Measurements from ENCODE around the gene RAET1G. TPM values are rescaled to one million over a fixed set of nuclear protein-coding genes. Genes with fewer than 3 reads are reported as not detected.
A peak's percentile ranks its signal among the peaks of the same experiment; 100 is the strongest.
"Not testable (repeated sequence)": the region's sequence is repeated elsewhere in the genome, so short reads cannot be mapped to it uniquely, and the experiment has no call there.

RAET1G gene
- total RNA-seq, 4 donors from 2014 or later, result 0.59 to 2.0 (median 1.6) TPM; not detected in 1

DNA sequence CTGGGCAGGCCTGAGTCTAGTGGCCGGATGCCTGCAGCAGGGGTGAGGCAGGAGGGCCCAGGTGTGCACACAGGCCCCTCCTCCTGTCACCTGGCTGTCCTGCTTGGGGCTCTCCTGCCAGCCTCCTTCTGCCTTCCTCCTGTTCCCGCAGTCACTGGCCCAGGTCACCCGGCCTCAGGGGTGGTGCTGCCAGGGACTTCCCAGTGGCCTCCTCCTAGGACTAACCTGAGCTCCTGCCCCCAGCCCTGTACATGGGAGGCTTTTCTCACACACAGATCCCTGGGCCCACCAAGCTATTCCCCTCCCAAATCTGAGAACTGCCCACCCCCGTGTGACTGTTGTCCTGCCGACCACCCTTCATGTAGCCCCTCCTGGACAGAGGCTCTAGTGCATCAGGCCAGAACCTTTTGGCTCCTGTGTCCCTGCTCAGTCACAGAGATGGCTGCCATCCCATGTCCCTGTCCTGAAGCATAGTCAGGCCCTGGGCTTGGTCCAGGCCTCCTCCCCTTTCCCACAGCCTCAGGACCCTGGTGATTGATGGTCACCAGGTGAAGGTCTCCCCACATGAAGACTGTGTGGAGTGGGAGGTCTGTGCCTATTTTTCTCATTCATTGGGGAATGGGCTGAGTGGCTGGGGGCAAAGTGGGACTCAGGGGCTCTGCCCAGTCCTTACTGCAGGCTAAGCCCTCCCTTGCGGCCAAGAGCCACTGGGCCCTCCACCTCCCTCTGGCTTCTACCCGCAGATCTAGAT, 39.7 kb upstream of the RAET1G start:
- Histone ChIP-seq H3K27me3 (peaks cover 13% of the 10 kb centered on the region), H3K9me3 (no peaks in the 10 kb centered on the region), H3K4me1 (peaks cover 20 to 24% of the 10 kb centered on the region in 2 donors), H3K36me3 (no peaks in the 10 kb centered on the region), H3K4me3 (replicated peaks in 1 of 3) (no peak overlapping the region), H3K27ac (no peak overlapping the region)
- DNase-seq, result no peak
- WGBS, 2 donors, result 83 to 91% methylated on average over 7 of the region's 7 CpGs
- TF ChIP-seq POLR2A (IDR thresholded peaks at IDR 0.05), result no peak
- TF ChIP-seq, protein P1, sequence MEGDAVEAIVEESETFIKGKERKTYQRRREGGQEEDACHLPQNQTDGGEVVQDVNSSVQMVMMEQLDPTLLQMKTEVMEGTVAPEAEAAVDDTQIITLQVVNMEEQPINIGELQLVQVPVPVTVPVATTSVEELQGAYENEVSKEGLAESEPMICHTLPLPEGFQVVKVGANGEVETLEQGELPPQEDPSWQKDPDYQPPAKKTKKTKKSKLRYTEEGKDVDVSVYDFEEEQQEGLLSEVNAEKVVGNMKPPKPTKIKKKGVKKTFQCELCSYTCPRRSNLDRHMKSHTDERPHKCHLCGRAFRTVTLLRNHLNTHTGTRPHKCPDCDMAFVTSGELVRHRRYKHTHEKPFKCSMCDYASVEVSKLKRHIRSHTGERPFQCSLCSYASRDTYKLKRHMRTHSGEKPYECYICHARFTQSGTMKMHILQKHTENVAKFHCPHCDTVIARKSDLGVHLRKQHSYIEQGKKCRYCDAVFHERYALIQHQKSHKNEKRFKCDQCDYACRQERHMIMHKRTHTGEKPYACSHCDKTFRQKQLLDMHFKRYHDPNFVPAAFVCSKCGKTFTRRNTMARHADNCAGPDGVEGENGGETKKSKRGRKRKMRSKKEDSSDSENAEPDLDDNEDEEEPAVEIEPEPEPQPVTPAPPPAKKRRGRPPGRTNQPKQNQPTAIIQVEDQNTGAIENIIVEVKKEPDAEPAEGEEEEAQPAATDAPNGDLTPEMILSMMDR (IDR thresholded peaks at IDR 0.05), result no peak
- intact Hi-C loops (cut with DNase I), result no loop called here

DNA sequence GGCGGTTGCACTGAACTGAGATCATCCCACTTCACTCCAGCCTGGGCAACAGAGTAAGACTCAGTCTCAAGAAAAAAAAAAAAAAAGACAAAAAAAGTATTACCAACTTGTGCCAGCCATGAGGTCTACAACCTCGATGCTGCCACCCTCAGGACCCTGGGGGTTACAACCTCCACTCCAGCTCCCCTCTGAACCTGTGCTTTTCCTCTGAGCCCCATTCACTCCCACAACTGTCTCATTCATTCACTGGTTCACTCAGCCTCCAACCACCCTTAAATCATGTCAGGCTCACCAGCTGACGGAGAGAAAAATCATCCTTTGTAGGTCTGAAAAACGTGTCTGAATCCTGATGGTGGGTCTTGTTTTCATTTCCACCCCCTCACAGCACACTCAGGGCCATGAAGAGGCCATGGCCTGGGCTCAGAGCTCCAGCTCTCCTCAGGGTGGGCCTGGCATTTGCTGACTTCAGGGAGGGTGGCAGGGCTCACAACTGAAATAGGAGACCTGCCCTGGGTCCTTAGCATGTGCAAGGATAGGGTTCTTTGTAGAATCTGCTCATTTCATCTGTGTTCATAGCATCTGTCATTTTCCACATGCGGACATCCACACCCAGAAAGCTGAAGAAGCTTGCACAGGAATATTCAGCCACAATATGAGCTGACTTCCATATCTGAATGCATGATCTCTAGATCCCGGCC, 39.0 kb upstream of the RAET1G start:
- DNase-seq, result no peak
- H3K9me3 ChIP-seq, result no peaks in the 10 kb centered on the region
- 72 to 73% methylated on average over 6 of the region's 6 CpGs for WGBS, 2 donors
- H3K36me3 ChIP-seq, result no peaks in the 10 kb centered on the region
- intact Hi-C loops (cut with DNase I), result no loop called here
- peaks cover 13% of the 10 kb centered on the region for H3K27me3 ChIP-seq
- no peak overlapping the region for H3K27ac ChIP-seq
- H3K4me3 ChIP-seq (replicated peaks in 1 of 3), result no peak overlapping the region
- peaks cover 20 to 24% of the 10 kb centered on the region in 2 donors for H3K4me1 ChIP-seq
- no peak for TF ChIP-seq POLR2A (IDR thresholded peaks at IDR 0.05)
- TF ChIP-seq, protein P1 (IDR thresholded peaks at IDR 0.05), result peak in 1 of 6 experiments; percentile 18

DNA sequence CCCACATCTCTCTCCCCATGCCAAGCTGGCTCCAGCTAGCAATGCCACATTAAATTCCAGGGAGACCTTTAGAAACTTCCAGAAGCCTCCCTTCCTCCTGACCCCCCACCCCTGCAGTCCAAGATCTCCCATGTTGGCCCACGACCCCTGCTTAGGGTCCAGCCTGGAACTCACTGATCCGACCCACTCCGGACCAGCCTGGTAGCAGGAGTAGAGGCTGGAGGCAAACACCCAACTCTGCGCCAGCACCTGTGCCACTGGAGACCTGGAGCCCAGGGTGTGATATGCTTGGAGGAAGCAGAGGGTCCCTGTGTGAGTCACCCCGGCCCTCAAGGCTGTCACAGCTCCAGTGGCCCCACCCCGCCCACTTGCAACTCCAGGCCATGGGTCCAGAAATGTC, 37.6 kb upstream of the RAET1G start:
- 68 to 88% methylated on average over 5 to 6 of the region's 6 CpGs for WGBS, 2 donors
- Histone ChIP-seq H3K36me3 (no peaks in the 10 kb centered on the region), H3K4me3 (replicated peaks in 1 of 3) (no peak overlapping the region), H3K27ac (no peak overlapping the region), H3K27me3 (peaks cover 18% of the 10 kb centered on the region), H3K4me1 (peaks cover 20 to 24% of the 10 kb centered on the region in 2 donors), H3K9me3 (no peaks in the 10 kb centered on the region)
- DNase-seq, result no peak
- intact Hi-C loops (cut with DNase I), result no loop called here
- no peak for TF ChIP-seq POLR2A (IDR thresholded peaks at IDR 0.05)
- TF ChIP-seq, protein P1 (IDR thresholded peaks at IDR 0.05), result no peak

DNA sequence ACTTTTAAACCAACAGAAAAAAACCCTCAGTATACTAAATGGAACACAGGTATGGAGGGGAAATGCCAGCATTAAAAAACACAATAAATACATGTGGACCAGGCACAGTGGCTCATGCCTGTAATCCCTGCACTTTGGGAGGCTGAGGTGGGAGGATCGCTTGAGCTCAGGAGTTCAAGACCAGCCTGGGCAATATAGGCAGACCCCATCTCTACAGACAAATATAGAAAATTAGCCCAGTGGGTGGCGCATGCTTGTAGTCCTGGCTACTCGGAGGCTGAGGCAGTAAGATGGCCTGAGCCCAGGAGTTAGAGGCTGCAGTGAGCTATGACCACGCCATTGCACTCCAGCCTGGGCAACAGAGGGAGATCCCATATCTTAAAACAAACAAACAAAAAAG, 36.9 kb upstream of the RAET1G start:
- H3K9me3 ChIP-seq; H3K36me3 ChIP-seq; H3K4me3 ChIP-seq (replicated peaks in 1 of 3); DNase-seq; H3K27ac ChIP-seq; intact Hi-C loops (cut with DNase I): not testable (repeated sequence)
- Histone ChIP-seq H3K27me3 (peaks cover 12% of the 10 kb centered on the region), H3K4me1 (peaks cover 18% of the 10 kb centered on the region in 2 donors)
- 75 to 94% methylated on average over 4 of the region's 4 CpGs for WGBS, 2 donors

DNA sequence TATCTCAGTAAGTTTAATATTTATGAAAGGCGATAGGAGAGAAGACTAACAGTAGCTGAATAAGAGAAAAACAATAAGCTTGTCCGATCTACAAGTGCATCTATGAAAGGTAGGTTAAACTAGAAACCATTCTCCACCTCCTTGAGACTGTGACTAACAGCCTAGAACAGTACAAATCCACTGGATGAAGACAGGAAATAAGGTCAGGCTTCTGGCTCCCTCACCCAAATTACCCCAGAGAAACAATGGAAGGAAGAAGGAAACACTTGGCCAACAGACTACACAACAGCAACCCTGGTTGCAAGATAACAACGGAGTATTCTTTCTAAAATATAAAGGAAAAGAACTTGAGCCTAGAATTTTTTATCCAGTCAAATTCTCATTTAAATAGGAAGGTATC, 35.2 kb upstream of the RAET1G start:
- DNase-seq; intact Hi-C loops (cut with DNase I); H3K9me3 ChIP-seq; H3K4me1 ChIP-seq; H3K27ac ChIP-seq; H3K36me3 ChIP-seq; H3K4me3 ChIP-seq (replicated peaks in 1 of 3); H3K27me3 ChIP-seq: not testable (repeated sequence)
- 69 to 75% methylated on average over 3 of the region's 3 CpGs for WGBS, 2 donors

DNA sequence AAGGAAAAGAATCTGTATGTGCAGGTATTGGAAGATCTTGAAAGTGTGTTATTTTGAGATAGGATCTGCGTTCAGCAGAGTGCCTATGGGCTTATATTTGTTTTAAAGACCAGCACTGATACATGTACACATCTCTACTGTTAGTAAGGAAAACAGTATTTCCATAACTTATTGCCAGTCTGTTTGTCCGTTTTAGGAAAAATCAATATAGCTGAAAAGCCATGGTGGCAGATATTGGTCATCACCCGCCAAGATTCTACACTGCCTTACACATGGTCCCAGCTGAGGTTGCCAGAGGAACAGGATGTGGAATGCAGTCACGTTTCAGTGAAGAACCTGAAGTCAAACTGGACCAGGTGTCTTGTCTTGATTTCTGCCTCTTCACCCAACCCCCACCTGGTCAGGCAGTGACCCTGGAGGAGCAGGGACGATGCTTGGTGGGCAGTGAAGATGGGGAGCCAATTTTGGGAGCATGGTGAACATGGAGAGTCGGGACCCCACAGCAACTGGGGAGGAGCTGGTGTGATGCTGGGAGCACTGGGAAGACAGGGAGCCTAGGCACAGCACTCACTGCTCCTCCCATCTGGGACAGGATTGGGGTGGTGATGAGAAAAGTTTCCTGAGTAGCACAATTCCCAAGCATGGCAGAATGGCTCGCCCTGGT, 32.9 kb upstream of the RAET1G start:
- DNase-seq; H3K4me3 ChIP-seq (replicated peaks in 1 of 3); H3K27ac ChIP-seq; H3K4me1 ChIP-seq; H3K27me3 ChIP-seq; H3K9me3 ChIP-seq; H3K36me3 ChIP-seq; intact Hi-C loops (cut with DNase I): not testable (repeated sequence)
- 32 to 37% methylated on average over 7 of the region's 7 CpGs for WGBS, 2 donors

DNA sequence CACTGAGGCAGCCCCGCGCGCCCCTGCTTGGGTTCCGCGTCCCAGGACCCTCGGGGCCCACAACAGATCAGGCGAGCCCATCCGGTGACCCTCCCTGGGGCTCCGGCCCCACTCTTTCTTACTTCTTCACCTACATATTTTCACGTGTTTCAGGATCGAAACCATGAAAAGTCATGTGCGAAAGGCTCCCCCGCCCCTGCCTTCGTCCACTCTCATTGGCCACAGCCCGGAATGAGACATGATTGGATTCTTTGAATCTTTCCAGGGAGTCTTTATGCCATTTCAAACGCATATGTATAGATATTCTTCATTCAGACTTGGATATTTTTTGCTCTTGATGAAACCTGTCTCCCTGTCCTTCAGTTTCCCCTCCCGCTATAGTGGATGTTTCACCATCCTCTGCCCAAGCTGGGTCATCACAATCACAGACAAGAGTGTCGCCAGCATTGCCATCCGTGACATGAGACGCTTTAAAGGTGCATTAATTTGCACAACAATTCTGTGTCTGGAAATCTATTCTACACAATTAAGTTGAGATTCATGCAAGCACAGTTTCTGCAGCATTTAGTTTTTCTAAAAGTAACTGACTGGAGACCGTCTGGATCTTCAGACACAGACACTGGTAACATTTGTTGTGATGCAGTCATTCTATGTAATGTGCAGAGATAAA, 32.2 kb upstream of the RAET1G start:
- 13 to 22% methylated on average over 11 to 13 of the region's 21 CpGs for WGBS, 2 donors
- H3K9me3 ChIP-seq; H3K4me1 ChIP-seq; H3K27me3 ChIP-seq; H3K27ac ChIP-seq; H3K36me3 ChIP-seq; intact Hi-C loops (cut with DNase I); DNase-seq; H3K4me3 ChIP-seq (replicated peaks in 1 of 3): not testable (repeated sequence)

DNA sequence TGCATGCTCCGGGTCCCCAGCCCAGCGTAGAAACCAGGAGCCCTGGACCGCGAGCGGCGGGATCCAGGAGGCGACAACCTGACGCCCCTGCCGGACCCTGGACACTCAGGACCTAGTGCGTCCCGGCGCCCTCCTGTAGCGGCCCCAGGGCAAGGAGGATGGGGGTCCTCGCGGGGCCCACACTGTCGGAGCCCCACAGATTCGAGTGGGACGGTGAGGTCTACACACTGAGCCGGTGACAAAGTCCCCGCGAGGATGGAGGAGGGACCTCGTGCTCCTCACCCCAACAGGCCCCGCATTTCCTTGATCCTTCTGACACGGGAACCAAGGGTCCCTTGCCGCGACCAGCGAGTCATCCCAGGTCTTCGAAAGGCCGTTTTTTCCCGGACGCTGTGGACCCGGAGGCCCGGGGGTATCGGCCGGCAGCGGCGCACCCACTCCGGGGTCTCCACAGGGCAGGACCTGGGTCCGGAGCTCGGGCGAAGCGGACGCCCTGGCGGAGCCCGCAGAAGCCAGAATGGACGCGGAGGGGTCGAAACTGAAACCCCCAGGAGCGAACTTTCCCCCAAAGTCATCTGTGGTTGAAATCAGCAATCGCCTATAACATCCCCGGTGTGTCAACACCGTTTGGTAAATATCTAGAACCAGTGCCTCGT, 31.5 kb upstream of the RAET1G start:
- WGBS, 2 donors, result 0 to 6% methylated on average over 6 to 22 of the region's 53 CpGs
- DNase-seq; H3K27ac ChIP-seq; H3K36me3 ChIP-seq; H3K9me3 ChIP-seq; H3K27me3 ChIP-seq; H3K4me3 ChIP-seq (replicated peaks in 1 of 3); intact Hi-C loops (cut with DNase I); H3K4me1 ChIP-seq: not testable (repeated sequence)

DNA sequence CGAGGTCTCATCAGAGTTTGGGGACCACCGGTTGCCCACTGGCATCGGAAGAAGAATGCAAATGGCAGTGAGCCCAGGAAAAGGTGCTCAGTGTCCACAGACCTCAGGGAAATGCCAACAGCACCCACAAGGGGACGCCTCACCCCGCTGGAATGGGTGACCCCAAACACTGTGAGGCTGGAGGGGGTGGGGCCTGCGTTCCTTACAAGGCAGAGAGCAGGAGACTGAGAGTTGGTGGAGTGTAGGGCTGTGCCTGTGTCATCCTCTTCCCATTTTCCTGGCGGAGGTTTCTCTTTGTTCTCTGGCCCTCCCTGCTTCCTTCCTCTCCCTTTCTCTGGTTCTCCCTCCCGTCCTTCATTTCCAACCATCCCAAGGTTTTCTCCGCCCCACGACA, 31.0 kb upstream of the RAET1G start:
- H3K4me1 ChIP-seq; H3K4me3 ChIP-seq (replicated peaks in 1 of 3); H3K27me3 ChIP-seq; H3K27ac ChIP-seq; H3K9me3 ChIP-seq; DNase-seq; H3K36me3 ChIP-seq; intact Hi-C loops (cut with DNase I): not testable (repeated sequence)
- 8 to 17% methylated on average over 8 of the region's 10 CpGs for WGBS, 2 donors
